Choroid plexus epithelial cell (primary cell): ENCODE measurements around the gene BRD1.

ENCODE experiments used
- DNase-seq: peaks from one replicate; pipeline ENCODE4 v3.0.0-alpha.2; 2010; ENCODE audit warnings: low read depth
- H3K4me3 ChIP-seq: 2 replicates; pipeline ENCODE4 v1.5.1; 2011; ENCODE audit warnings: low read depth, mild to moderate bottlenecking, control low read depth, low read length, moderate library complexity
- CTCF ChIP-seq: conservative IDR thresholded peaks from 2 replicates; pipeline ENCODE4 v1.5.1; 2011; ENCODE audit warnings: low read depth, mild to moderate bottlenecking, control low read depth, inconsistent platforms, low read length, moderate library complexity

The BRD1 gene

GRCh38 chr22:49791682-49792081, 36.0 kb downstream of the BRD1 start:
- DNase-seq = no peak
- no peak for TF ChIP-seq CTCF
- H3K4me3 ChIP-seq = no peak overlapping the region

- no peak for DNase-seq
- no peak overlapping the region for H3K4me3 ChIP-seq
- no peak for TF ChIP-seq CTCF
Observed at GRCh38 chr22:49790912-49791311, 36.8 kb downstream of the BRD1 start.

- H3K4me3 ChIP-seq = no peak overlapping the region
- DNase-seq = peak; percentile 76
- no peak for TF ChIP-seq CTCF
Observed at GRCh38 chr22:49789289-49790141, 38.2 kb downstream of the BRD1 start.

- H3K4me3 ChIP-seq = no peak overlapping the region
- DNase-seq = peak; percentile 25
- no peak for TF ChIP-seq CTCF
Observed at GRCh38 chr22:49788504-49788903, 39.2 kb downstream of the BRD1 start.

- H3K4me3 ChIP-seq = no peak overlapping the region
- TF ChIP-seq CTCF = no peak
- DNase-seq = no peak
Observed at GRCh38 chr22:49787861-49788260, 39.8 kb downstream of the BRD1 start.

GRCh38 chr22:49786976-49787706, 40.5 kb downstream of the BRD1 start:
- no peak overlapping the region for H3K4me3 ChIP-seq
- DNase-seq = no peak
- TF ChIP-seq CTCF = no peak
